Breast epithelium (tissue), 3 donors: ENCODE measurements around the gene USP14.

Experiments
- POLR2AphosphoS5 ChIP-seq, 3 donors: sonication (generic); formaldehyde crosslinking; IDR thresholded peaks; one replicate each; pipeline ENCODE4 v1.6.1; 2017; ENCODE audit warnings: antibody characterized with exemption in 3 of 3
- TF ChIP-seq, protein P1 (sequence below), 3 donors: fragments of 450-650 bp; IDR thresholded peaks; one replicate each; pipeline ENCODE4 v1.5.1; 2016 to 2017; ENCODE audit warnings: antibody characterized with exemption in 3 of 3, mild to moderate bottlenecking in 3 of 3, moderate library complexity in 3 of 3

DNA sequence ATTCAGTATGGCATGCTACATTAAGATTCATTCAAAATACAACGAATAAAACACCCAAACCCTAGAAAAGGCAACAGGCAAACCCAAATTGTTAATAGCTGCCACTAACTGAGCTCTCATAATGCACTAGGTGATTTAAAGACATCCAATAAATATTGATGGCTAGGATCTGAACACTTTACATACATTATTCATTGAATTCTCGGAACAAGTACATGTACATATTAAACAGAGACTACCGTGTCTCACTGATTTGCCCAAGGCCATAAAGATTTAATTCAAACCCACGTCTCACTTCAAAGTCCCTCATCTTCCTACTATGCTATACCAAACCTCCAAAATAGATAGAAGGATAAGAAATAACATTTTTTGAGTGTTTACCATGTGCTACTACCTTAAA is 67.4 kb downstream of the USP14 start:
- TF ChIP-seq, protein P1, sequence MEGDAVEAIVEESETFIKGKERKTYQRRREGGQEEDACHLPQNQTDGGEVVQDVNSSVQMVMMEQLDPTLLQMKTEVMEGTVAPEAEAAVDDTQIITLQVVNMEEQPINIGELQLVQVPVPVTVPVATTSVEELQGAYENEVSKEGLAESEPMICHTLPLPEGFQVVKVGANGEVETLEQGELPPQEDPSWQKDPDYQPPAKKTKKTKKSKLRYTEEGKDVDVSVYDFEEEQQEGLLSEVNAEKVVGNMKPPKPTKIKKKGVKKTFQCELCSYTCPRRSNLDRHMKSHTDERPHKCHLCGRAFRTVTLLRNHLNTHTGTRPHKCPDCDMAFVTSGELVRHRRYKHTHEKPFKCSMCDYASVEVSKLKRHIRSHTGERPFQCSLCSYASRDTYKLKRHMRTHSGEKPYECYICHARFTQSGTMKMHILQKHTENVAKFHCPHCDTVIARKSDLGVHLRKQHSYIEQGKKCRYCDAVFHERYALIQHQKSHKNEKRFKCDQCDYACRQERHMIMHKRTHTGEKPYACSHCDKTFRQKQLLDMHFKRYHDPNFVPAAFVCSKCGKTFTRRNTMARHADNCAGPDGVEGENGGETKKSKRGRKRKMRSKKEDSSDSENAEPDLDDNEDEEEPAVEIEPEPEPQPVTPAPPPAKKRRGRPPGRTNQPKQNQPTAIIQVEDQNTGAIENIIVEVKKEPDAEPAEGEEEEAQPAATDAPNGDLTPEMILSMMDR (IDR thresholded peaks at IDR 0.05) = no peak
- no peak for TF ChIP-seq POLR2AphosphoS5 (IDR thresholded peaks at IDR 0.05)
